ENCODE data around the gene PILRB. TPM values are rescaled to one million over a fixed set of nuclear protein-coding genes. Genes with fewer than 3 reads are reported as not detected.
"Not testable (repeated sequence)": the region's sequence is repeated elsewhere in the genome, so short reads cannot be mapped to it uniquely, and the experiment has no call there.

Gene PILRB
- total RNA-seq, result 39.6 TPM

DNA sequence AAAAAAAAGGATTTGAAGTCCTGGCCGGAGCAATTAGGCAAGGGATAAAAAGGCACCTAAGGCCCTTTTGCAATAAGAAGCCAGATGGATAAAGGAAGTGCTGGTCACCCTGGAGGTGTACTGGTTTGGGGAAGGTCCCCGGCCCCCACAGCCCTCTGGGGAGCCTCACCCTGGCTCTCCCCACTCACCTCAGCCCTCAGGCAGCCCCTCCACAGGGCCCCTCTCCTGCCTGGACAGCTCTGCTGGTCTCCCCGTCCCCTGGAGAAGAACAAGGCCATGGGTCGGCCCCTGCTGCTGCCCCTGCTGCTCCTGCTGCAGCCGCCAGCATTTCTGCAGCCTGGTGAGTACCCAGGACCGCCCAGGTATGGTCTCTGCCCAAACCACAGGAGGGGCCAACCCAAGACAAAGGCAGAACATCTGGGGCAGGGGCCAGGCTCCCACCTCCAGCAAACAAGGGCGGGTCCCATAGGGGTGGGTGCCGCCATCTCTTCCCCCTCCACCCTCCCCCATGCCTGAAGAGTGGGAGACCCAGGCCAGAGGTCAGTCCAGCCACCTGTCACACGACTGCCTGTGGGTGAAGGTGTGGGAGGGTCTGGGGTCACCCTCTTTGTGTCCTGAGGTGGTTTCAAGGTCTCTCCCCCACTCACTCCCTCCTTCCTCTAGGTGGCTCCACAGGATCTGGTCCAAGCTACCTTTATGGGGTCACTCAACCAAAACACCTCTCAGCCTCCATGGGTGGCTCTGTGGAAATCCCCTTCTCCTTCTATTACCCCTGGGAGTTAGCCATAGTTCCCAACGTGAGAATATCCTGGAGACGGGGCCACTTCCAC, at the start of gene PILRB:
Gene PILRB, plus strand, starts transcription at position 91 of the 830 bp plus-strand sequence. Its CDS starts 186 bp downstream, at position 277.
- DNase-seq (ENCODE audit: low read depth in 2 of 3, low spot score in 2 of 3), result no peak

DNA sequence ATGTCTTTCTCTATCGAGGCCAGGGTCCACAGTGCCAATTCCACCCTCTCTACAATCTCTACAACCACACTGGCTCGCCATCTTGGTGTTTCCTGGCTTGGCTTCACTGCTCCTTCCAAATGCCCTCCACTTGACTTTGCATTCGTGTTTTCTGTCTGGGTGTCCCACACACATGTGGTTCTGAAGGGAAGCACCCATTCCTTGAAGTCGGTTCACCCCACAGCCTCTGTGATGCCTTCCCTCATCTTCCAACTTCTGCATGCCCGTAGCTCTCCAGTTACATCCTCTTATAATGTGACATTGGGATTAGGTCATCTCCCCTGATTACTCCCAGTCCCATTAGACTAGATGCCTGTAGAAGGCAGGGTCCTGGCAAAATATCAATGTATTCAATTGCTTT, 39.6 kb upstream of the PILRB start:
- DNase-seq (ENCODE audit: low read depth in 2 of 3, low spot score in 2 of 3), result not testable (repeated sequence)

DNA sequence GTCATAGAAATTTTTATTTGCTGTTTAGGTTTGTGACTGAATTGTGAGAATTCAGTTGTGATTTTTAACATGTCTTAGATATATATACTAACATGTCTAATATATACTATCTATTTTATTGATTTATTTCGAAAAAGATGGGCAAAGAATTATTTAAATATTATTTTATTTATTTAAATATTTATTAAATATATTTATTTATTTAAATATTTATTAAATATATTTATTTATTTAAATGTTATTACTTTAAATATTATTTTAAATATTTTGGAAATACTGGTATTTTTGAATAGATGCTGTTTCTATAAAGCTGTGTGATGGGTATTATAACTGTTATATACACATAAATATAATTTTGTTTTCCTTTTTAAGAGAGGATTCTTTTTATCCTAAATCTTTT, 36.3 kb upstream of the PILRB start:
- not testable (repeated sequence) for DNase-seq (ENCODE audit: low read depth in 2 of 3, low spot score in 2 of 3)

DNA sequence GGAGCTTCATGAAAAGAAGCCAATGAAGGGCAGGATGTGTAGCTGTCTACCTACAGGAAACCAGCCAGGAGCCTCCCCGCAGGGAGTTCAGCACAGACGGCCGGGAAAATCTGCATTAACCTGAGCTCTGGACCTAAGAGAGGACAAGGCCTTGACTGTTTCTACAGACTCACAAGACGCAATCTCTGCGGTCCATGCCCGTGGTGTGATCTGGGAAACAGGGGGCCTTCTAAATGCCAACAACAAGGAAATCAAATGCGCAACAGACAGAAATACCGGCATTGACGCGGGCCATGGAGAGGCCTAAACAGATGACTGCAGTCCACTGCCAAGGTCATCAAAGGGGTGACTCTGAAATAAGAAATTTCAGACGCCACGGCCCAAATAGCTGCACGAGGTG, 33.7 kb upstream of the PILRB start:
- DNase-seq (ENCODE audit: low read depth in 2 of 3, low spot score in 2 of 3), result not testable (repeated sequence)

DNA sequence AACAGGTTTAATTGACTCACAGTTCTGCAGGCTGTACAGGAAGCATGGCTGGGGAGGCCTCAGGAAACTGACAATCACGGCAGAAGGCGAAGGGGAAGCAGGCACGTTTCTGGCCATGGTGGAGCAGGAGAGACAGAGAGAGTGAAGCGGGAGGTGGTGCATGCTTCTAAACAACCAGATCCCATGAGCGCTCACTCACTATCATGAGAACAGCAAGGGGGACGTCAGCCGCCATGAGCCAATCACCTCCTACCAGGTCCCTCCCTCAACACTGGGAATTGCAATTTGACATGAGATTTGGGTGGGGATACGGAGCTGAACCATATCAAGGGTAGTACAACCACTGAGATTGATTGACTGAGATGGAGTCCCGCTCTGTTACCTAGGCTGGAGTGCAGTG, 32.2 kb upstream of the PILRB start:
- not testable (repeated sequence) for DNase-seq (ENCODE audit: low read depth in 2 of 3, low spot score in 2 of 3)

DNA sequence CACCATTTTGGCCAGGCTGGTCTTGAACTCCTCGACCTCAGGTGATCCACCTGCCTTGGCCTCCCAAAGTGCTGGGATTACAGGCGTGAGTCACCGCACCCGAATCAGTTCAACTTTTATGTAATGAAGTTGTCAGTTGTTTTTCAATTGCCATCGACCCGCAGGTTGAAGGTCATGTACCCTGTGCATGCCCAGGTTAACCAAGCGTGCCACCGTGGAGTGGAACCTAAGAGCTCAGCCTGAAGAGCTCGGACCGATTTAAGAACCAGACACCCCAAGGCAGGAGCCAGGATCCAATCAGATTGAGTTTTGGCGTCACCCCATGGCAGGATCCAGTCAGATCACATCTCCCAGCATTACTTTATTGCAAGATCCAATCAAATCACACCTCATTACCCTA, 31.0 kb upstream of the PILRB start:
- not testable (repeated sequence) for DNase-seq (ENCODE audit: low read depth in 2 of 3, low spot score in 2 of 3)

DNA sequence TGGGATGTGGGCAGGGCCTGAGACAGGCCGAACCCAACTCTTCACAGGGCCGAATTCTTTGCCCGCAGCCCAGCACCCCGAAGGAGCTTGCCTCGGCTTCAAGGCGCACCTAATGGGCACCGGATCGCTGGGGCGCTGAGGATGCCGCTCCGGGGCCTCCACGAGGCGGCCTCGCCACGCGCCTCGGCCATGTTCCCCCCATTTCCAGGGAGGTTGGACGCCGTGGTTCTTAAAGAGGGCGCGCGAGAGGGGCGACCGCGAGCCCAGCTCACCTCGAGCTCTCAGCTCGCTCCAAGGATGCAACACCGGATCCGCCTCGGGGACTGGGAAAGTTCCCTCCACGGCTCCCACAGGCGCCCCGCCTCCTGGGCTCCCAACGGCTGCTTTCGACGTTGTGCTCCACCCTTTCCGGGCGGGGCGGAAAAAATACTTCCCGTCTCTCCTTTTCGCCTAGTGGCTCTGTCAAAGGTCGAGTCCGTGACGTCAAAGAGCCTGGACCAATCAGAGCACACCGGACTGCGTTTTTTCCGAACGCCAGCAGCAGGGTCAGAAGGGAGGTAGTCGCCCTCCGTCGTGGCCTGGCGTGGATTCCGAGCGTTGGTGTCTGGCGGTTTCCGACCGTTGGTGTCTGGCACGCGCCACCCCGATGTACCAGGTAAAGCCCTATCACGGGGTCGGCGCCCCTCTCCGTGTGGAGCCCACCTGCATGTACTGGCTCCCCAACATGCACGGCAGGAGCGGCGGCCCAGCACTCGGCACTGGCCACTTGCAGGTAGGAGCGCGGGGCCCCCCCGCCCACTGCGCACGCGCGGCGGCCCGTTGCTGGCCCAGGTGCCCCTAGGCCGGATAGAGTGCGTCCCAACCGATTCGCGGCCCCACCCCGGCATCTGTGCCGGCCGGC, 22.1 kb upstream of the PILRB start:
- peak; percentile 61 to 90 (median 89) for DNase-seq (ENCODE audit: low read depth in 2 of 3, low spot score in 2 of 3)

DNA sequence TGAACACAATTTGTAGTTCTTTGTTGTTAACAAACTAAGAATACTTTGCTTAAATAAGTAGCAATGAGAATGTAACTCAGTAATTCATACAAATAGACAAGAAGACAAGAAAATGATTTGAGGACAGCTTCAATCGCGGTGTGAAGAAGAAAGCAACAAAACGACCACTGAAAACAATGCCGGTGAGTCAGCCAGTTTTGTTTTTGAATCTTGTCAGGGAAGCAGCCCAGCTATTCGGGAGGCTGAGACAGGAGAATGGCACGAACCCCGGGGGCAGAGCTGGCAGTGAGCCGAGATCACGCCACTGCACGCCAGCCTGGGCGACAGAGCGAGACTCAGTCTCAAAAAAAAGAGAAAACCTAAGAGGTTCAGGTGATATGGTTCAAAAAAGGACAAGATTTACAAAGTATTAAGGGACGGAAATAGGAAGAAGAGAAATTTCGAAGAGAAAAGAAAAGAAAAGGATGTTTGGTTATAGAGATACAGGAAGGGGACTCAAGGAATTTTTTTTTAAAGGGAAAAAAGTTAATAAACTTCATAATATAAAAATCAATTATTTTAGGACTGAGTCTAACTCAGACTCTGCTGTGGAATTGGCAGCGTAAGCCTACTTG, 19.7 kb upstream of the PILRB start:
- DNase-seq (ENCODE audit: low read depth in 2 of 3, low spot score in 2 of 3), result not testable (repeated sequence)

DNA sequence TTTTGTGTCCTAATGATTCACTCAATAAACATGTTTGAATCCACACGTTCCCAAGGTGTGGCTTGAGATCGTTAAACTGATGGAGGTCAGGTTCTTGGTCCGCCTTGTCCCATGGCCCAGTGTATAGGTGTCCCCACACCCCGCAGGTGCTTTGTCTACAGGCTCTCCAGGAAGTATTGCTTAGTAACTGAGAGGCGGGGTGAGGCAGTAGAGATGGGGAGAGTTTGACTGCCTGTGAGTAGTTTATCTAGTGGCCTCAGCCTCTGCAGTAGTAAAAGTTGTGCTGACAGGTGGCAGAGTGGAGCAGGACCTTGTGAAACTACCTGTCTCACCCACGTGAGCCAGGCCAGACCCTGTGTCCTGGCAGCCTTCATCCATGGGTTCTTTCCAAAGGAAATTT, 16.6 kb upstream of the PILRB start:
- not testable (repeated sequence) for DNase-seq (ENCODE audit: low read depth in 2 of 3, low spot score in 2 of 3)

DNA sequence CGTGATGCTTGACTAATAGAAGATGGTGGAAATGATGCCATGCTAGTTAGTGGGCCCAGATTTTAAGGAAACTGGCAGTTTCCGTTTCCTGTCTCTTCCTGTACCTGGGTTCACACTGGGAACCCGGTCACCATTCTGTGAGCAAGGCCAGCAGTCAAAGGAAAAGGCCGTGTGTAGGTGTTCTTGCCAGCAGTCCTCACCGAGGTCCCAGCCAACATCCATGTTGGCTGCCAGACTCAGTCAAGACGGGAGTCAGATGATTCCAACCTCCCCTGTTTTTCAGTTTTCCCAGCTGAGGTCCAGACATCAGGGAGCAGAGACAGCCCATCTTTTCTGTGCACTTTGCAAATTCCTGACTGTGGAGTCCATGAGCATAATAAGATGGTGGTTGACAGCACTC, 15.2 kb upstream of the PILRB start:
- no peak for DNase-seq (ENCODE audit: low read depth in 2 of 3, low spot score in 2 of 3)

DNA sequence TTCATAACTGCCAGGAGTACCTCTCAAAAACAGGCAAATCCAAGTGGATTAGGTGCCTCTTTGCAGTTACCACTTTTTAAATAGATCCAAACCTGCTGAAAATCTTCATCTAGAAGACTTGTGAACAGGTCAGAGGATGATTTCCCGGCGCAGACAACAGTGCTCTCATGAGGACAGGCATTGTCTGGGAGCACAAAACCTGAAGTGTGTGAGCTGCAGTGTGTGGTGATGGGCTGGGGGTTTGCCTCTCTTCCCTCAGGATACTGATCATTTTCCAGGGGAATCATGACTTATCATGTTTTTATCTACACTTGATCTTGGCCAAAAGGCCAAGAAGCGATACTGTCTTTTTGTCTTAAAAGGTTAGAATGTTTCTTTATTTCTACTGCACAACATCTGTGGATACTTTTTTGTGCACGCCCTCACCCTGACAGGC, 13.8 kb upstream of the PILRB start:
- not testable (repeated sequence) for DNase-seq (ENCODE audit: low read depth in 2 of 3, low spot score in 2 of 3)

DNA sequence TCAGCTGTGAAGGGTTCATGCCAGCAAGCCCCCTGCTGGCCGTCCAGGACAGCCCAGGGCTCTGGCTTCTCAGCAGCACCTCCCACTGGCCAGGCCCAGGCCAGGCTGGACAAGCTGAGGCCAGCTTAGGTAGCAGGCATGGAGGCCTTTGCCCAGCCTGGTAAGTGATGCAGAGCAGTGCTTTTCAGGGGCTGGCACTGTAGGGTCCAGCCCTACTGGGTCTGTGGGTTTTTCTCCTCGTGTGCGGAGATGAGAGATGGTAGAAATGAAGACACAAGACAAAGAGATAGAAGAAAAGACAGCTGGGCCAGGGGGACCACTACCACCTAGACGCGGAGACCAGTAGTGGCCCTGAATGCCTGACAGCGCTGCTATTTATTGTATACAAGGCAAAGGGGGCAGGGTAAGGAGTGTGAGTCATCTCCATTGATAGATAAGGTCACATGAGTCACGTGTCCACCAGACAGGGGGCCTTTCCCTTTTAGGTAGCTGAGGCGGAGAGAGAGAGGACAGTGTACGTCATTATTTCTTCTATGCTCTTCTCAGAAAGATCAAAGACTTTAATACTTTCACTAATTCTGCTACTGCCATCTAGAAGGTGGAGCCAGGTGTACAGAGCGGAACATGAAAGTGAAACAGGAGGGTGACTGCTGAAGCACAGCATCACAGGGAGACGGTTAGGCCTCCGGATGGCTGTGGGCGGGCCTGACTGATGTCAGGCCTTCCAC, 13.2 kb upstream of the PILRB start:
- peak; percentile 41 to 62 (median 55) for DNase-seq (ENCODE audit: low read depth in 2 of 3, low spot score in 2 of 3)

DNA sequence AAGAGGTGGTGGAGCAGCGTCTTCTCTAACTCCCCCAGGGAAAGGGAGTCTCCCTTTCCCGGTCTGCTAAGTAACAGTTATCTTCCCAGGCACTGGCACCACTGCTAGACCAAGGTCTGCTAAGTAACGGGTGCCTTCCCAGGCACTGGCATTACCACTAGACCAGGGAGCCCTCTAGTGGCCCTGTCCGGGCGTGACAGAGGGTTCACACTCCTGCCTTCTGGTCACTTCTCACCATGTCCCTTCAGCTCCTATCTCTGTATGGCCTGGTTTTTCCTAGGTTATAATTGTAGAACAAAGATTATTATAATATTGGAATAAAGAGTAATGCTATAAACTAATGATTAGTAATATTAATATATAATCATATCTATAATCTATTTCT, 12.6 kb upstream of the PILRB start:
- DNase-seq (ENCODE audit: low read depth in 2 of 3, low spot score in 2 of 3), result peak in 2 of 3 donors; percentile 35 to 43

DNA sequence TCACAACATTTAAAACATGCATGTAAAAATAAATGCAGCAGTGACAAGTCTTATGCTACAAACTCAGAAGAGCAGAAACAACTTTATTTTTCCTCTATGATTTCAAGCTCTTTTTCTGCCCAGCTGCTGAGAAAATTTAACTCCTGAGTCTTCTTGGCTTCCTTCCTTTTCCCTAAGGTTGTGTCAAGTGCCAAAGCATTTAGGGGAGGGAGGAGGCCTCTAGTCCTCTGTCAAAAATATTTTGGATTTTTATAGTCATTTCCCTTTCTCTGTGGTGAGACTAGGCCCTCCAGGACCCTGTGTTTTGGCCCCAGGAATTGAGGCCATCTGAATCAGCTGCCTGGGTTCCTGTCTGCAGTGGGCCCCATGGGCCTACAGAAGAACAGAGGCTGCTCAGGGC, 11.0 kb upstream of the PILRB start:
- no peak for DNase-seq (ENCODE audit: low read depth in 2 of 3, low spot score in 2 of 3)

DNA sequence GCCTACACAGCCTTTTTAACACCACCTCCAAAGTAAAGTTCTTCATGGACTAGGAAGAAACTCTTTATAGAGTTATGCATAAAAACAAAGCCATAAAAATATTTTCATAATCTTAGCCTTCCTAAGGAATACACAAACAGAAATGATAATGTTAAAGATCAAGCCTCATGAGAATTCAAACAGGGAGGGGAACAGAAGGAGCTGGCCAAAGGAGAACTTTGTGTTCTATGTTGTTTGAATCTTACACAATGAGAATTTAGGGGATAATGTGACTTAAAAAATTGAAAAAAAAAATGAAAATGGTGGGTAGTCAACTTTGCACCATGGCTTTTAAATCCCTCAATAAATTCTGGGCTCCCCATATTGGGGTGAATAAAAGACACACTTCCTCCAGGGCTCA, 9.1 kb upstream of the PILRB start:
- no peak for DNase-seq (ENCODE audit: low read depth in 2 of 3, low spot score in 2 of 3)

DNA sequence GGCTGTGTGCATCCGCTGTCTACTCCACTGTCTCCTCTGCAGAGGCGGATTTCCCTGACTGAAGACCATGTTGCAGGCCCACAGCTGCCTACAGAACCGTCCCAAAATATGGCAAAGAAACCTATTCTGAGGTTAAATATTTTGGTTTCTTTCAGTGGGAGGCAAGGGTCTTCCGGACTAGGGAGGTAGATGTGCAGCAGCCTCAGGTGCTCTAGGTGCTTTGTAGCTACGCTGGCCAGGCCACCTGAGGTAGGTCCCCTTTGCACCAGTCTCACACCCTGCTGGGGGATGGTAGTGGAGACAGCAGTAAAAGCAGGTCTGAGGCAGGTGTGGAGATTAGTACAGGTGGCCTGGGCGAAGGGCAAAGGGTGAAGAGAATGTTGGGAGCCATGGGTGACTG, 8.2 kb upstream of the PILRB start:
- no peak for DNase-seq (ENCODE audit: low read depth in 2 of 3, low spot score in 2 of 3)

DNA sequence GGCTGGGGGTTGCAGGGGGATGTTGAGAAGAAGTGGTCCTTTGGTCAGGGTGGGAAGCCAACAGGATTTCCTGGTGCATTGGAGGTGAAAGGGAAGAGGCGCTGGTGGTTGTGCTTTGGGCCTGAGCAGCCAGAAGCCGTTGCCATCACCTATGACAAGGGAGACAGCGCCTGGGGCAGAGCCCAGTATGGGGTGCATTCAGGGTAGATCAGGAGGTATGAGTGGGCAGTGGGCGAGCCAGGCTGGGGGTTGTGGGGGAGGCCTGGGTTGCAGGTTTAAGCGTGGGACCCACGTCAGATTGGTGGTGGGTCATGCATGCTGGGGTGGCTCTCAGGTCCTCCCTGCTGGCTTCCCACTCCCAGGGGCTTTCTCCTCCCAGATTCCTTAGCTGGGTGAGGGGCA, 6.3 kb upstream of the PILRB start:
- DNase-seq (ENCODE audit: low read depth in 2 of 3, low spot score in 2 of 3), result no peak

DNA sequence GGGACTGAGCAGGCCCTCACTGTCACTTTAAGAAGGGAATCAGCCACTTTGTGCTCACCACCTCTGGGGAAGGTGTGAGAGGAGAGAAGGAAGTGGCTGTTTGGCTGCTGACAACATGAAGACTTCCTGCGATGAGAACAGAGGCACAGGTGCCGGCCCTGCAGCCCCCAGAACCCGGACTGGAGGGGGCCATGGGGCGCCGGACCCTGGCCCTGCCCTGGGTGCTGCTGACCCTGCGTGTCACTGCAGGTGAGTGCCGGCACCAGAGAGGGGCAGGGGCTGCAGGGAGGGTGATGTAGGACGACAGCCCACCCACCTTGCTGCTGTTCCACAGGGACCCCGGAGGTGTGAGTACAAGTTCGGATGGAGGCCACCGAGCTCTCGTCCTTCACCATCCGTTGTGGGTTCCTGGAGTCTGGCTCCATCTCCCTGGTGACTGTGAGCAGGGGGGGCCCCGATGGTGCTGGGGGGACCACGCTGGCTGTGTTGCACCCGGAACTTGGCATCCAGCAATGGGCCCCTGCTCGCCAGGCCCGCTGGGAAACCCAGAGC, 5.6 kb upstream of the PILRB start:
- not testable (repeated sequence) for DNase-seq (ENCODE audit: low read depth in 2 of 3, low spot score in 2 of 3)

DNA sequence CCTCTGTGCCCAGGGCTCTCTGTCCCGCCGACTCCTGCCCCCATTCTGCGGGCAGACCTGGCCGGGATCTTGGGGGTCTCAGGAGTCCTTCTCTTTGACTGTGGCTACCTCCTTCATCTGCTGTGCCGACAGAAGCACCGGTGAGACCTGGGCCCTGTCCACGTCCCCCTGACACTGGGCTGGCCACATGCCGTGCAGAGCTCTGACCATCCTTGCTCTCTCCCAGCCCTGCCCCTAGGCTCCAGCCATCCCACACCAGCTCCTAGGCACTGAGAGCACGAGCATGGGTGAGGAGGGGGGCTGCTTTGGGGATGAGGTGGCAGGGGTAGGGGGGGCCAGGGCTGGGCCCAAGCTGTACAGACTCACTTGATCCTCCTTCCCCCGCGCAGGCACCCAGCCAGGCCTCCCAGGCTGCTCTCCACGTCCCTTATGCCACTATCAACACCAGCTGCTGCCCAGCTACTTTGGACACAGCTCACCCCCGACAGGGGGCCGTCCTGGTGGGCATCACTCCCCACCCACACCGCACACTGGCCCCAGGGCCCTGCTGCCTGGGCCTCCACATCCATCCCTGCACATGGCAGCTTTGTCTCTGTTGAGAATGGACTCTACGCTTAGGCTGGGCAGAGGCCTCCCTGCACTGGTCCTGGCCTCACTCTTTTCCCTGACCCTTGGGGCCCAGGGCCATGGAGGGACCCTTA, 4.8 kb upstream of the PILRB start:
- DNase-seq (ENCODE audit: low read depth in 2 of 3, low spot score in 2 of 3), result no peak
